Measurements from ENCODE around the gene UBXN10. TPM values are rescaled to one million over a fixed set of nuclear protein-coding genes. Genes with fewer than 3 reads are reported as not detected.

The UBXN10 gene
- total and polyA plus RNA-seq, 11 donors: 0.14 to 2.6 (median 1.1) TPM

GRCh38 chr1:20220036-20220435 lies 34.1 kb downstream of the UBXN10 start:
- intact Hi-C loops (cut with DNase I): loop anchor here in 2 of 10 donors (10.0 kb wide), 2 partner anchors 135 to 145 kb away; no protein-coding TSS in a partner anchor
- H3K27ac ChIP-seq: peak overlapping the region in 1 of 12 donors; percentile 56
- TF ChIP-seq POLR2A (IDR thresholded peaks at IDR 0.05) (no peak), CTCF (IDR thresholded peaks at IDR 0.05) (no peak)
- no peak for DNase-seq
- no peak overlapping the region for H3K4me3 ChIP-seq
- no peaks in the 10 kb centered on the region for H3K9me3 ChIP-seq
- H3K36me3 ChIP-seq: no peaks in the 10 kb centered on the region
- ATAC-seq: peak in 2 of 4 donors; percentile 46 to 49
- peaks cover 0 to 21% (median 0%) of the 10 kb centered on the region in 9 donors for H3K27me3 ChIP-seq
- H3K4me1 ChIP-seq: peaks cover 0 to 10% (median 0%) of the 10 kb centered on the region in 12 donors
- 34 to 47% (median 46%) methylated on average over 5 of the region's 5 CpGs for WGBS, 4 donors

DNA sequence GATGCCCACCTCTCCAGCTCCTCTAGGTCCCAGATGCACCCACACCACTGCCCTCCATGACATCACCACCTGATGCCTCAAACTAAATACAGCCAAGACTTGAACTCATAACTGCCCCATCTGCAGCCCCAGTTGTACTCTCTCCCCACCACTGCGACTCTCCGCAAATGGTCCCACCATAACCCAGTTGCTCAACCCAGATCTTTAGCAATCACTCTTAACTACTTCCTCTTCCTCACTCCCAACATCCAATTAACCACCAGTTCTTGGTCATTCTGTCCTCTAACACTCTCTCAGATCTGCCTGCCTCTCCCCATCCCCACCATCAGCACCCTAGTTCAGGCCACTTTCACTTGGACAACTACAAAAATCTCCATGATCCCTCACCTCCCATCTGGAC lies 37.2 kb downstream of the UBXN10 start:
- DNase-seq (no peak), ATAC-seq (no peak)
- peaks cover 0 to 35% (median 10%) of the 10 kb centered on the region in 9 donors for H3K27me3 ChIP-seq
- peaks cover 0 to 10% (median 0%) of the 10 kb centered on the region in 12 donors for H3K4me1 ChIP-seq
- H3K4me3 ChIP-seq: no peak overlapping the region
- TF ChIP-seq POLR2A (IDR thresholded peaks at IDR 0.05) (no peak), CTCF (IDR thresholded peaks at IDR 0.05) (no peak)
- intact Hi-C loops (cut with DNase I): loop anchor here in 2 of 10 donors (10.0 kb wide), 2 partner anchors 132 to 142 kb away; no protein-coding TSS in a partner anchor
- 93 to 98% (median 95%) methylated on average over 2 of the region's 2 CpGs for WGBS, 4 donors
- no peaks in the 10 kb centered on the region for H3K9me3 ChIP-seq
- no peak overlapping the region for H3K27ac ChIP-seq
- no peaks in the 10 kb centered on the region for H3K36me3 ChIP-seq

GRCh38 chr1:20223551-20224419 lies 37.9 kb downstream of the UBXN10 start:
- Histone ChIP-seq H3K4me1 (peaks cover 0 to 10% (median 0%) of the 10 kb centered on the region in 12 donors), H3K27ac (no peak overlapping the region), H3K36me3 (no peaks in the 10 kb centered on the region), H3K27me3 (peaks cover 0 to 40% (median 10%) of the 10 kb centered on the region in 9 donors), H3K4me3 (no peak overlapping the region), H3K9me3 (no peaks in the 10 kb centered on the region)
- ATAC-seq: peak in 1 of 4 donors; percentile 45
- 31 to 57% (median 40%) methylated on average over 18 of the region's 18 CpGs for WGBS, 4 donors
- DNase-seq: no peak
- intact Hi-C loops (cut with DNase I): loop anchor here in 2 of 10 donors (10.0 kb wide), 2 partner anchors 131 to 141 kb away; no protein-coding TSS in a partner anchor
- TF ChIP-seq POLR2A (IDR thresholded peaks at IDR 0.05) (no peak), CTCF (IDR thresholded peaks at IDR 0.05) (no peak)

GRCh38 chr1:20224546-20224945 lies 38.6 kb downstream of the UBXN10 start:
- H3K4me1 ChIP-seq: peaks cover 0 to 10% (median 0%) of the 10 kb centered on the region in 12 donors
- intact Hi-C loops (cut with DNase I): loop anchor here in 2 of 10 donors (10.0 kb wide), 2 partner anchors 130 to 140 kb away; no protein-coding TSS in a partner anchor
- 60 to 76% (median 69%) methylated on average over 3 of the region's 3 CpGs for WGBS, 4 donors
- no peak for ATAC-seq
- TF ChIP-seq POLR2A (IDR thresholded peaks at IDR 0.05) (no peak), CTCF (IDR thresholded peaks at IDR 0.05) (no peak)
- no peaks in the 10 kb centered on the region for H3K36me3 ChIP-seq
- peaks cover 0 to 42% (median 10%) of the 10 kb centered on the region in 9 donors for H3K27me3 ChIP-seq
- no peak overlapping the region for H3K4me3 ChIP-seq
- H3K27ac ChIP-seq: no peak overlapping the region
- DNase-seq: no peak
- H3K9me3 ChIP-seq: no peaks in the 10 kb centered on the region
